ENCODE data around the gene MAST3.

MAST3 gene

DNA sequence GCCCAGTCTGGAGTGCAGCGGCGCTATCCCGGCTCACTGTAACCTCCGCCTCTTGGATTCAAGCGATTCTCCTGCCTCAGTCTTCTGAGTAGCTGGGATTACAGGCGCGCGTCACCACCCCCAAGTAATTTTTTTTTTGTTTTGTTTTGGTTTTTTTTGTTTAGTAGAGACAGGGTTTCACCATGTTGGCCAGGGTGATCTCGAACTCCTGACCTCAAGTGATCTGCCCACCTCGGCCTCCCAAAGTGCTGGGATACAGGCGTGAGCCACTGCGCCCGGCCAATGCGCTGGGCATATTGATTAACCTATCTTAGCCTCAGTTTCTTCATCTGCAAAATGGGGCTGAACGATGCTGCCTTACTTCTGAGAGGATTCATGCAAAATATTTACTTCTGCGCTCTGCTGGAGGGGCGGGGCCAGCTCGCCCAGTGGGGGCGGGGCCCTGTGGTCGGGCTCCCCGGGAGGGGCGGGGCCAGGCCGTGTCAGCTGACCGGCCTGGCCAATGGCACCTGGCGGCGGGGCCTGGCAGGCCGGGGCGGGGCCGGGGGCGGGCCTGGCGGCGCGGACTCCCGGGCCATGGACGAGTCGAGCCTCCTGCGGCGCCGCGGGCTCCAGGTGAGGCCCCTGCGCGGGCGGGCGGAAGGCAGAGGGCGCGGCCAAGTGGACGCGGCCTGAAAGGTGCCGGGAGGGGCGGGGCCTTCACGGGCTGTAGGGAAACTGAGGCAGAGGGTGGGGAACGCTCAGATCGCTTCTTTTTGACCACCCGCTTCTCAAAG lies at the start of gene MAST3:
Gene MAST3, plus strand, starts transcription at position 562 of the 776 bp plus-strand sequence. Its CDS starts 15 bp downstream, at position 577.
- in situ Hi-C loops (cut with HindIII; ENCODE audit: low sequenced_read_pairs): no loop called here
- H3K4me3 ChIP-seq (ENCODE audit: low read depth, low read length): peak within 1 kb of the TSS; percentile 39
- TF ChIP-seq, protein P1, sequence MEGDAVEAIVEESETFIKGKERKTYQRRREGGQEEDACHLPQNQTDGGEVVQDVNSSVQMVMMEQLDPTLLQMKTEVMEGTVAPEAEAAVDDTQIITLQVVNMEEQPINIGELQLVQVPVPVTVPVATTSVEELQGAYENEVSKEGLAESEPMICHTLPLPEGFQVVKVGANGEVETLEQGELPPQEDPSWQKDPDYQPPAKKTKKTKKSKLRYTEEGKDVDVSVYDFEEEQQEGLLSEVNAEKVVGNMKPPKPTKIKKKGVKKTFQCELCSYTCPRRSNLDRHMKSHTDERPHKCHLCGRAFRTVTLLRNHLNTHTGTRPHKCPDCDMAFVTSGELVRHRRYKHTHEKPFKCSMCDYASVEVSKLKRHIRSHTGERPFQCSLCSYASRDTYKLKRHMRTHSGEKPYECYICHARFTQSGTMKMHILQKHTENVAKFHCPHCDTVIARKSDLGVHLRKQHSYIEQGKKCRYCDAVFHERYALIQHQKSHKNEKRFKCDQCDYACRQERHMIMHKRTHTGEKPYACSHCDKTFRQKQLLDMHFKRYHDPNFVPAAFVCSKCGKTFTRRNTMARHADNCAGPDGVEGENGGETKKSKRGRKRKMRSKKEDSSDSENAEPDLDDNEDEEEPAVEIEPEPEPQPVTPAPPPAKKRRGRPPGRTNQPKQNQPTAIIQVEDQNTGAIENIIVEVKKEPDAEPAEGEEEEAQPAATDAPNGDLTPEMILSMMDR (IDR thresholded peaks at IDR 0.05; ENCODE audit: low read depth, low read length): no peak
- DNase-seq (ENCODE audit: low read depth, low spot score): peak; percentile 65

DNA sequence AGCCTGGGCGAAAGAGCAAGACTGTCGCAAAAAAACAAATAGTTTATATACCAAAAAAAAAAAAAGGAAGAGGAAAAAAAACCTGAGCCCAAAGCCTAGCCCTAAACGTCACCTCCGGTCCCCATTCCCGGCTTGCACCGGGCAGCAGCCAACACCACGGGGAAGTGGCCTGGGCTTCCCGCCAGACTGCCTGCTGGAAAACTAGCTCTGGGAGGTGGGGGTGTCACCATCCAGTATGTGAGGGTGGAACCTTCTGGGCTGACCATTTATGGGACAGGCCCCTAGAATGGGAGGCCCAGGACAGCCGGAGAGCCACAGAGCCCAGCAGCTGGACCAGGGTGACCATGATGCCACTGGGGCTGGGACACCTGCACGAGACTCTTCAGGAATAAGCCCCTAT lies 48.2 kb upstream of the MAST3 start:
- peak; percentile 57 for DNase-seq (ENCODE audit: low read depth, low spot score)
- in situ Hi-C loops (cut with HindIII; ENCODE audit: low sequenced_read_pairs): no loop called here
- H3K4me3 ChIP-seq (ENCODE audit: low read depth, low read length): no peak overlapping the region
- TF ChIP-seq, protein P1 (IDR thresholded peaks at IDR 0.05; ENCODE audit: low read depth, low read length): no peak

DNA sequence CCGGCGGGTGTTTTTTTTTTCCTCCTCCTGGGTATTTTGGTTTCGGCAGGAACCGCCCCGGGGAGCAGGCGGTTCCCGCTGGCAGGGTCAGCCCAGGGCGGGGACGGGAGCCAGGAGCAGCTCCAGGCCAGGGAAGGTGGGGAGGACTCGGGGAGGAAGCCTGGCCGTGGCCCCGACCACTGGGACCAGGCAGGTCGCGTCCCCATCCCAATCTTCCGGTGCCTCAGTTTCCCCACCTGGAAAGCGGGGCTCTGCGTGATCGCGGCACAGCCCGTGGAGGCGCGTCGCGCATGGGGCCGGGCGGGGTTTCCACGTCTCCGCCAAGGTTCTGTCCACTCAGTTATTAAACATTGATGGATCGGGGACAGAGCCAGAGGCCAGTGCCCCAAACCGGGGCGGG lies 45.7 kb upstream of the MAST3 start:
- in situ Hi-C loops (cut with HindIII; ENCODE audit: low sequenced_read_pairs): no loop called here
- no peak overlapping the region for H3K4me3 ChIP-seq (ENCODE audit: low read depth, low read length)
- TF ChIP-seq, protein P1 (IDR thresholded peaks at IDR 0.05; ENCODE audit: low read depth, low read length): no peak
- no peak for DNase-seq (ENCODE audit: low read depth, low spot score)

DNA sequence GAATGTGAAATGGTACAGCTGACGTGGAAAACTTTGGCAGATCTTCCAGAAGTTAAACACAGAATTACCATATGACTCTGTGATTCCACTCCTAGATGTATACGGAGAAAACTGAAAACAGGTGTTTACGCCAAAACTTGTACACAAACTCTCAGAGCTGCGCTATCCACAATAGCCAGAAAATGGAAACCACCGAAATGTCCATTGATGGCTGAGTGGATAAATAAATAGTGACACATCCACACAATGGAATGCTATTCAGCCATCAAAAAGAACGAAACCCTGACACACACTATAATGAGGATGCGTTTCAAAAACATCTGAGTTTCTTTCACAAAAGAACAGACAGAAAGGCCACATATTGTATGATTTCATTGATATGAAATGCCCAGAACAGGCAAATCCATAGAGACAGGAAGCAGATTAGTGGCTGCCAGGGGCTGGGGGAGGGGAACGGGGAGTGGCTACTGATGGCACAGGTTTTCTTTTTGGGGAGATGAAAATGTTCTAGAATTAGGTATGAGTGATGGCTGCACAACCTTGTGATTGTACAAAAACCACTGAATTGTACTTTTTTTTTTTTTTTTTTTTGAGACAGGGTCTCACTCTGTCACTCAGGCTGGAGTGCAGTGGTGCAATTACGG lies 43.9 kb upstream of the MAST3 start:
- TF ChIP-seq, protein P1 (IDR thresholded peaks at IDR 0.05; ENCODE audit: low read depth, low read length): no peak
- H3K4me3 ChIP-seq (ENCODE audit: low read depth, low read length): no peak overlapping the region
- DNase-seq (ENCODE audit: low read depth, low spot score): no peak
- in situ Hi-C loops (cut with HindIII; ENCODE audit: low sequenced_read_pairs): no loop called here

DNA sequence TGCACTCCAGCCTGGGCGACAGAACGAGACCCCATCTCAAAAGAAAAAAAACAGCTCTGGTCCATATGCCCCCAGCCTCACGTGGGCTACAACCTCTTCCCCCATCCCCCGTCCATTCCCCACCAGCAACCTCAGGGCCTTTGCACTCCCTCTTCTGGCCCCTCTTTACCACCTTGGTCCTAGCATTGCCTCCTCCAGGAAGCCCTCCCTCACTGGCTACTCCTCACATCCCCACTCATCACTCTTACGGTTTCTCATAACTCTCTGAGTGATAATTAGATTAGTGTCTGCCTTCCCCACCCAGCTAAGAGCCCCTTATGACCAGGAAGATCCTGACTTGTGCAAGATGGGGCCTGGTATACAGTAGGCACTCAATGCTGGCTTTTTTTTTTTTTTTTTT lies 41.6 kb upstream of the MAST3 start:
- in situ Hi-C loops (cut with HindIII; ENCODE audit: low sequenced_read_pairs): no loop called here
- TF ChIP-seq, protein P1 (IDR thresholded peaks at IDR 0.05; ENCODE audit: low read depth, low read length): no peak
- H3K4me3 ChIP-seq (ENCODE audit: low read depth, low read length): no peak overlapping the region
- no peak for DNase-seq (ENCODE audit: low read depth, low spot score)

DNA sequence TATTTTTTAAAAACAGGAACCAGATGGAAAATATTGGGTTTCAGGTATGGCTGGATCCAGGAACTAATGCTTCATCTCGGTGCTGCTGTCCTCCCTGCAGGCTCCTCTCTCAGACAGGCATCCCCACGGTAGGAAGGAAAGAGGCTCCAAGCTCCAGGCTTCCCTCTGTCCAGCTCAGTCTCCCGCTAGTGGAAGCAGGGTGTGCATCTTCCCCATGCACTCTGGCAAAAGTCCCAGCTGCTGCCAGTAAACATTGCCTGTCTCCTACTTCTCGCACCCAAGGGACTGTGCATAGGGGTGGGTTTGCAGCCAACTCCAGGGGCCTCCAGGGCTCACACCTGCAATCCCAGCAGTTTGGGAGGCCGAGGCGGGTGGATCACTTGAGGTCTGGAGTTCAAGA lies 40.0 kb upstream of the MAST3 start:
- DNase-seq (ENCODE audit: low read depth, low spot score): no peak
- H3K4me3 ChIP-seq (ENCODE audit: low read depth, low read length): no peak overlapping the region
- TF ChIP-seq, protein P1 (IDR thresholded peaks at IDR 0.05; ENCODE audit: low read depth, low read length): no peak
- in situ Hi-C loops (cut with HindIII; ENCODE audit: low sequenced_read_pairs): no loop called here

Data from astrocyte of the spinal cord (primary cell).